HepG2 (cell line): ENCODE measurements around the gene ZNF740. TPM values are rescaled to one million over a fixed set of nuclear protein-coding genes. Genes with fewer than 3 reads are reported as not detected.

Experiments
- ARNTL ChIP-seq: sonication (generic); formaldehyde crosslinking; IDR thresholded peaks from 2 replicates; pipeline ENCODE4 v1.4.0; 2020; ENCODE audit warnings: mild to moderate bottlenecking, missing genetic modification reagents
- FIP1L1 ChIP-seq: fragments of 200-400 bp; formaldehyde crosslinking; IDR thresholded peaks from 2 replicates; pipeline ENCODE4 v1.6.1; 2018; ENCODE audit warnings: low read depth, mild to moderate bottlenecking, low read length, moderate library complexity, borderline replicate concordance; ENCODE audit not compliant: insufficient read depth
- GABPB1 ChIP-seq: IDR thresholded peaks from 2 replicates; pipeline ENCODE4 v1.6.1; 2016; ENCODE audit warnings: mild to moderate bottlenecking, missing genetic modification reagents, moderate library complexity, missing compliant biosample characterization
- IRF2 ChIP-seq: IDR thresholded peaks from 2 replicates; pipeline ENCODE4 v1.6.1; 2018; ENCODE audit warnings: missing genetic modification reagents, missing compliant biosample characterization
- KDM1A ChIP-seq: IDR thresholded peaks from 2 replicates; pipeline ENCODE4 v1.6.1; 2016; ENCODE audit warnings: missing compliant biosample characterization
- KLF12 ChIP-seq: sonication (generic); formaldehyde crosslinking; IDR thresholded peaks from 2 replicates; pipeline ENCODE4 v1.4.0; 2020; ENCODE audit warnings: missing genetic modification reagents, borderline replicate concordance
- NCOR1 ChIP-seq: fragments of 200-600 bp; sonication (generic); IDR thresholded peaks from 2 replicates; pipeline ENCODE4 v1.7.0; 2017; ENCODE audit warnings: antibody characterized with exemption, low read length, borderline replicate concordance
- NR2F1 ChIP-seq, 2 experiments: fragments of 450-650 bp in 1 of 2; formaldehyde crosslinking in 1 of 2; IDR thresholded peaks; 2 replicates each; pipeline versions ENCODE4 v1.5.0 to v1.6.1; 2016 to 2020; ENCODE audit warnings: mild to moderate bottlenecking in 1 of 2, missing compliant biosample characterization in 1 of 2, missing genetic modification reagents in 1 of 2, moderate library complexity in 1 of 2
- POLR2AphosphoS5 ChIP-seq: IDR thresholded peaks from 2 replicates; pipeline ENCODE4 v1.6.1; 2012; ENCODE audit warnings: low read depth, low read length
- PRDM15 ChIP-seq: sonication (generic); formaldehyde crosslinking; IDR thresholded peaks from 2 replicates; pipeline ENCODE4 v1.4.0; 2020; ENCODE audit warnings: missing genetic modification reagents
- REST ChIP-seq, 2 experiments: IDR thresholded peaks; 2 replicates each; pipeline ENCODE4 v1.6.1; 2011 to 2012; ENCODE audit warnings: low read length in 2 of 2, borderline replicate concordance in 1 of 2, low read depth in 1 of 2, mild to moderate bottlenecking in 1 of 2, moderate library complexity in 1 of 2
- ZNF44 ChIP-seq: sonication (generic); formaldehyde crosslinking; IDR thresholded peaks from 2 replicates; pipeline ENCODE4 v1.5.1; 2020; ENCODE audit warnings: mild to moderate bottlenecking, missing genetic modification reagents
- ZNF441 ChIP-seq: sonication (generic); formaldehyde crosslinking; IDR thresholded peaks from 2 replicates; pipeline ENCODE4 v1.7.0; 2021; ENCODE audit warnings: missing genetic modification reagents, borderline replicate concordance
- ZNF552 ChIP-seq: sonication (generic); formaldehyde crosslinking; IDR thresholded peaks from 2 replicates; pipeline ENCODE4 v1.9.0; 2022; ENCODE audit warnings: missing genetic modification reagents, mild to moderate bottlenecking, borderline replicate concordance
- ZNF83 ChIP-seq: sonication (generic); formaldehyde crosslinking; IDR thresholded peaks from 2 replicates; pipeline ENCODE4 v1.4.0; 2020; ENCODE audit warnings: missing genetic modification reagents, mild to moderate bottlenecking, borderline replicate concordance
- ZNF883 ChIP-seq: sonication (generic); formaldehyde crosslinking; IDR thresholded peaks from 2 replicates; pipeline ENCODE4 v1.5.1; 2020; ENCODE audit warnings: mild to moderate bottlenecking, missing genetic modification reagents; ENCODE audit errors: not compliant biosample characterization
- polyA plus RNA-seq, 8 experiments: library from polyadenylated mRNA; depleted of rRNA in 3 of 8; stranded (reverse) in 7 of 8; unstranded in 1 of 8; fragments of >200 nt; fragmentation: Illumina TruSeq in 4 of 8; extraction: Trizol in 4 of 8; gene quantifications; 2 replicates each; pipeline versions ENCODE4 v1.2.1 to v1.2.3, GENCODE V29; 2011 to 2016; ENCODE audit warnings: low read depth in 4 of 8, missing spikeins in 1 of 8, mixed read lengths in 1 of 8; ENCODE audit not compliant: insufficient read depth in 1 of 8
- total RNA-seq, 5 experiments: library from RNA; depleted of rRNA; stranded (reverse); fragments of >200 nt; fragmentation: Illumina TruSeq; extraction: Trizol; gene quantifications; 2 replicates each; pipeline ENCODE4 v1.2.3, GENCODE V29; 2016; ENCODE audit warnings: low read depth in 1 of 5
- TF ChIP-seq, protein P1 (sequence below): IDR thresholded peaks from 2 replicates; pipeline ENCODE4 v1.4.0; 2020; ENCODE audit warnings: mild to moderate bottlenecking, missing genetic modification reagents

The ZNF740 gene
- total and polyA plus RNA-seq, 2 of the 13 experiments (the other 11 are each of a cell fraction or from before 2014, with no cell fraction given), result 16.9 to 19.0 TPM

DNA sequence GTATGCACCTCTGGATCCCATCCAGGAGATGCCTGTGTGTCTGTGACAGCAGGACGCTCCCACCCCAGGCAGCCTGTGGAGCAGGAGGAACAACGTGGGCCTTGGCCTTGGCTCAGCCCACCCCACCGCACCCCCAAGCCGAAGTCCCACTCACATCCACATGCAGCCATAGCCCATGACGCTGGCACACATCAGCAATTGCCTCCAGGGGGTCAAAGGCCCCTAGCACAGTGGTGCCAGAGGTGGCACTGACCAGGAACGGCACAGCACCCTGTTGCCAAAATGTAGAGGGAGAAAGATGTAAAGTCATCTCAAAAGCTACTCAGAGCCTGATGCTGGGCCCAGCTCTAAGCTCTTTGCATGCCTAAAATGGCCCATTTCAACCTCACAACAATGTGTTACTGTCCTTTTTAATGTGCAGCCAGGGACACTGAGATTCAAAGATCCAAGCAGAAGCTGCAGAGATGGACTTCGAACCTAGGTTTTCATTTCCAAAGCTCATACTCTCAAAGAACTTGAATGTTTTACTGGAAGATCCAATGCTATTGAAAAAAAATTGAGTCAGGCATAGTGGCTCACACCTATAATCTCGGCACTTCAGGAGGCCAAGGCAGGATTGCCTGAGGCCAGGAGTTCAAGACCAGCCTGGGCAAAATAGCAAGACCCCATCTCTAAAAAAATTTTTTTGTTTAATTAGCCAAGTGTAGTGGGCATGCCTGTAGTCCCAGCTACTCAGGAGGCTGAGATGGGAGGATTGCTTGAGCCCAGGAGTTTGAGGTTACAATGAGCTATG lies 19.2 kb upstream of the ZNF740 start (continued):
- TF ChIP-seq REST (IDR thresholded peaks at IDR 0.05; ENCODE audit: borderline replicate concordance in 1 of 2, low read depth in 1 of 2, low read length in 2 of 2) (no peak), ZNF83 (CRISPR knock-in tag) (no peak), ARNTL (CRISPR knock-in tag) (no peak), ZNF44 (CRISPR knock-in tag) (no peak), FIP1L1 (no peak), ZNF883 (CRISPR knock-in tag) (no peak), POLR2AphosphoS5 (no peak), PRDM15 (CRISPR knock-in tag) (no peak), KLF12 (CRISPR knock-in tag) (no peak), ZNF552 (CRISPR knock-in tag) (no peak), NCOR1 (peak; percentile 47; the same call in 1 of the 2 replicates), IRF2 (CRISPR knock-in tag) (0 out of 2 replicates have a peak, but pooled peaks have one; percentile 14), KDM1A (CRISPR knock-in tag) (peak; percentile 36; the same call in 1 of the 2 replicates), NR2F1 (CRISPR knock-in tag; IDR thresholded peaks at IDR 0.05) (no peak), GABPB1 (CRISPR knock-in tag) (no peak), ZNF441 (no peak)
- TF ChIP-seq, protein P1, sequence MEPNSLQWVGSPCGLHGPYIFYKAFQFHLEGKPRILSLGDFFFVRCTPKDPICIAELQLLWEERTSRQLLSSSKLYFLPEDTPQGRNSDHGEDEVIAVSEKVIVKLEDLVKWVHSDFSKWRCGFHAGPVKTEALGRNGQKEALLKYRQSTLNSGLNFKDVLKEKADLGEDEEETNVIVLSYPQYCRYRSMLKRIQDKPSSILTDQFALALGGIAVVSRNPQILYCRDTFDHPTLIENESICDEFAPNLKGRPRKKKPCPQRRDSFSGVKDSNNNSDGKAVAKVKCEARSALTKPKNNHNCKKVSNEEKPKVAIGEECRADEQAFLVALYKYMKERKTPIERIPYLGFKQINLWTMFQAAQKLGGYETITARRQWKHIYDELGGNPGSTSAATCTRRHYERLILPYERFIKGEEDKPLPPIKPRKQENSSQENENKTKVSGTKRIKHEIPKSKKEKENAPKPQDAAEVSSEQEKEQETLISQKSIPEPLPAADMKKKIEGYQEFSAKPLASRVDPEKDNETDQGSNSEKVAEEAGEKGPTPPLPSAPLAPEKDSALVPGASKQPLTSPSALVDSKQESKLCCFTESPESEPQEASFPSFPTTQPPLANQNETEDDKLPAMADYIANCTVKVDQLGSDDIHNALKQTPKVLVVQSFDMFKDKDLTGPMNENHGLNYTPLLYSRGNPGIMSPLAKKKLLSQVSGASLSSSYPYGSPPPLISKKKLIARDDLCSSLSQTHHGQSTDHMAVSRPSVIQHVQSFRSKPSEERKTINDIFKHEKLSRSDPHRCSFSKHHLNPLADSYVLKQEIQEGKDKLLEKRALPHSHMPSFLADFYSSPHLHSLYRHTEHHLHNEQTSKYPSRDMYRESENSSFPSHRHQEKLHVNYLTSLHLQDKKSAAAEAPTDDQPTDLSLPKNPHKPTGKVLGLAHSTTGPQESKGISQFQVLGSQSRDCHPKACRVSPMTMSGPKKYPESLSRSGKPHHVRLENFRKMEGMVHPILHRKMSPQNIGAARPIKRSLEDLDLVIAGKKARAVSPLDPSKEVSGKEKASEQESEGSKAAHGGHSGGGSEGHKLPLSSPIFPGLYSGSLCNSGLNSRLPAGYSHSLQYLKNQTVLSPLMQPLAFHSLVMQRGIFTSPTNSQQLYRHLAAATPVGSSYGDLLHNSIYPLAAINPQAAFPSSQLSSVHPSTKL (CRISPR knock-in tag), result no peak; the same call in 1 of the 2 replicates
